Endothelial cell (in vitro differentiated cells): ENCODE results near the gene CYB561. TPM values are rescaled to one million over a fixed set of nuclear protein-coding genes. Genes with fewer than 3 reads are reported as not detected.

ENCODE experiments used
- DNase-seq: peaks from one replicate; pipeline ENCODE4 v3.0.0; 2021; ENCODE audit warnings: low spot score
- H3K27ac Mint-ChIP-seq: one replicate; pipeline ENCODE4 v1.8.0; 2021; ENCODE audit warnings: mixed read lengths, inconsistent platforms; ENCODE audit not compliant: unreplicated experiment
- H3K27me3 Mint-ChIP-seq: one replicate; pipeline ENCODE4 v1.8.0; 2021; ENCODE audit warnings: mild to moderate bottlenecking, moderate library complexity, mixed read lengths, inconsistent platforms; ENCODE audit not compliant: unreplicated experiment
- H3K36me3 Mint-ChIP-seq: one replicate; pipeline ENCODE4 v1.8.0; 2021; ENCODE audit warnings: mild to moderate bottlenecking, low read depth, mixed read lengths, inconsistent platforms; ENCODE audit not compliant: unreplicated experiment
- H3K4me1 Mint-ChIP-seq: one replicate; pipeline ENCODE4 v1.8.0; 2021; ENCODE audit warnings: mild to moderate bottlenecking, mixed read lengths, inconsistent platforms; ENCODE audit not compliant: unreplicated experiment
- H3K4me3 Mint-ChIP-seq: one replicate; pipeline ENCODE4 v1.8.0; 2021; ENCODE audit warnings: mild to moderate bottlenecking, mixed read lengths, inconsistent platforms; ENCODE audit not compliant: unreplicated experiment
- H3K9me3 Mint-ChIP-seq: one replicate; pipeline ENCODE4 v1.8.0; 2021; ENCODE audit warnings: mixed read lengths, inconsistent platforms; ENCODE audit not compliant: unreplicated experiment
- CTCF ChIP-seq: fragments of 200-600 bp; sonication (generic); IDR thresholded peaks from one replicate; pipeline ENCODE4 v1.5.0; 2021; ENCODE audit warnings: antibody characterized with exemption; ENCODE audit not compliant: unreplicated experiment
- total RNA-seq: library from RNA; stranded (reverse); fragmentation: NEBNext Ultra II Directional; extraction: Animal tissue kit (Norgen Biotek cat#: 25700); gene quantifications from one replicate; pipeline ENCODE4 v1.2.1, GENCODE V29; 2021; ENCODE audit not compliant: unreplicated experiment

CYB561 gene
- total RNA-seq, 1 donor from 2014 or later = 57.3 TPM

DNA sequence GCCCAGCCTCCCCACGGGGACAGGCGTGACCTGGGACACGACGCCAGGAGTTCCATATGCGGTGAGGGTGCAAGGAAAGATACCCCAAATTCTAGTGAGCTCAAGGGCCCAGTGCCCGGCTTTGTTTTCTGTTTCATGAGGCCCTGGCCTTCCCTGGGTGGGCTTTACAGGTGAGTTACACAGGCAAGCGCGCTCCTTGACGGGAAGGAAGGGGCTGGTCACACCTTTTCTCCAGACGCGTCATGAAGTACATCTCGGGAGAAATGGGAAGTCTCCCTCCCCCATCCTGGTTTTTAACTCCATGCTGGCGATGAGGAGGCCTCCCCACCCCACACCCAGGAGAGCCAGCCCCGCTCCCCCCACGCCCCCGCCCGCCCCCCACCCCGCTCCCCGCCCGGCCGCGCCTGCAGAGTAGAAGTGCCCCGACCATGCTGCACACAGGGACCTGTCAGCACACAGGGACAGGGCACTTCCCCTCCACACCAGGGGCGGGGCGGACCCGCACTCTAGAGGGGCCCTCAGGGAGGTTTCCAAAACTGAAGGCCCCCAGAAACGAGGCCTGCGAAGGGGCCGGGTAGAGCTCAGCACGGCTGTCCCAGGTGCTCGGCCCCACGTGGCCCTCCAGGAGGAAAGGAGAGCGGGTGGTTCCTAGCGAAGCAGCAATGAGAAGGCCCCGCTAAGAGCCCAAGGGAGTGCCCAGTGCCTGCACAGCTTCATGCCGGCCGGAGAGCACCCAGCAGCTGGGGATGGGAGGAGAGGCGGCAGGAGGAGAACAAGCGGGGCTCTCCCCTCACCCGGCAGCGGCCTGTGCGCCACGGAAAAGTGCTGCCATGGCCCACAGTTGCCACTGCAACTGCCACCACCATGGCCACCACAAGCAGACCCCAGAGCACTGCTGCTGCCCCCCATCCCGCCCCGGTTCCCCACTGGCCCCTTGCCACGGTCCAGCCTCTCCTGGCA is 7.7 kb downstream of the CYB561 start:
- no peak for TF ChIP-seq CTCF
- Mint-ChIP-seq H3K36me3 (peaks cover 9% of the 10 kb centered on the region), H3K27ac (no peak overlapping the region), H3K4me1 (peaks cover 38% of the 10 kb centered on the region), H3K9me3 (no peaks in the 10 kb centered on the region), H3K4me3 (no peak overlapping the region), H3K27me3 (peaks cover 33% of the 10 kb centered on the region)
- no peak for DNase-seq

DNA sequence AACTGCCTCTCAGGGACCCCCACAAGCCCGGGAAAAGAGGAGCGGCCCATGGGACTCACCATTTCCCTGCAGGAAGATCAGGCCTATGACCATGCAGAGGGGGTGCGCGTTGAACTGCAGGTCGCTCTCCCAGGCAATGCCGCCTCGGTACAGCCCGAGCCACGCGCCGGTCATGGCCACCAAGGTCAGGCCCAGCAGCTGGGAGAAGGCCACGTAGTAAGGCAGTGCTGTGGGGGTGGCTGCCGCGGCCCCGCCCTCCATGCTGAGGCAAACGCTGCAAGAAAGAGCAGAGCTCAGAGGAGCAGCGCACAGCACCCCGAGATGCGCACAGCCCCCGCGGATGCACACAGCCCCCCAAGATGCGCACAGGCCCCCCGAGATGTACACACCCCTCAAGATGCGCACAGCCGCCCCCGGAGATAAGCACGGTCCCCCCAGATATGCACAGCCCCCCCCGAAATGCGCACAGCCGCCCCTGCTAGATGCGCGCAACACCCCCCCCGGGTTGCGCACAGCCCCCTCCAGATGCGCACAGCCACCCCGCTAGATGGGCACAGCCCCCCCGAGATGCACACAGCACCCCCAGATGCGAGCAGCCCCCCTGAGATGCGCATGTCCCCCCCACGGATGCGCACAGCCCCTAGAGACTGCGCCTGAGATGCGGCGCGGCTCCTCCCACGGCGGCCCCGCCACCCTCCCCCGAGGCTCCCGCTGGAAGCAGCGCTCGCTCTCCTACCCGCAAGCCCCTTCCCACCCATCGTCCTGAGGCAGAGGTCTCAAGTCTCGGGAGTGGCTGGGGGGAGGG is 8.6 kb downstream of the CYB561 start:
- H3K9me3 Mint-ChIP-seq = no peaks in the 10 kb centered on the region
- no peak overlapping the region for H3K4me3 Mint-ChIP-seq
- no peak overlapping the region for H3K27ac Mint-ChIP-seq
- no peak for TF ChIP-seq CTCF
- peaks cover 34% of the 10 kb centered on the region for H3K27me3 Mint-ChIP-seq
- H3K36me3 Mint-ChIP-seq = peaks cover 17% of the 10 kb centered on the region
- DNase-seq = no peak
- H3K4me1 Mint-ChIP-seq = peaks cover 43% of the 10 kb centered on the region

DNA sequence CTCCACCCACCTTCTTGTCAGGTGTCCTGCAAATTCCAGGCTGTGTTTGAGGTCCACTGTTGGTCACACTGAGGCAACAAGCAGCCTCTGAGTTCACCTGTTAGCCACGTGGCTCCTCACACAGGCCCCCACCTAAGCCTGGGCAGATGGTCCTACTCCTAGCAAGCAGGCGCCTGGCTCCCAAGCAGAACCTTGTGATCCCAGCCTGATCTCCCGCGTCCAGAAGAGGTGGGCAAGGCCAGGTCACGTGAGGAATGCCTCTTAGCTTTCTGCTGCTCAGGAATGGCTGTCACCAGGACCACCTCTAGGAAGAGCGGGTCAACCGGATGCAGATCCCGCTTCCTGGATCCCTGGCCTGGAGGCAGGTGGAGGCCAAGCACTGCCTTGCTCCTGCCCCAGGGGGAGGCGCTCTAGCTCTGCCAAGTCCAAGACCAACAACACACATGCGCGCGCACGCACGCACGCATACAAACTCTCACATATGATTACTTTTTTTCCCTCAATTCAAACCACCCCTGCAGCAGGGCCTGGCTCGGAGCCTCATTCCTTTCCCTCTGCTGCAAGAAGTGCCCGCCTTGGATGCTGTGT is 9.5 kb downstream of the CYB561 start:
- Mint-ChIP-seq H3K36me3 (peaks cover 22% of the 10 kb centered on the region), H3K27me3 (peaks cover 35% of the 10 kb centered on the region), H3K4me3 (no peak overlapping the region), H3K27ac (no peak overlapping the region), H3K4me1 (peaks cover 49% of the 10 kb centered on the region), H3K9me3 (no peaks in the 10 kb centered on the region)
- DNase-seq = no peak
- TF ChIP-seq CTCF = no peak

- peaks cover 22% of the 10 kb centered on the region for H3K36me3 Mint-ChIP-seq
- TF ChIP-seq CTCF = no peak
- no peak for DNase-seq
- H3K27me3 Mint-ChIP-seq = peaks cover 35% of the 10 kb centered on the region
- no peak overlapping the region for H3K4me3 Mint-ChIP-seq
- no peaks in the 10 kb centered on the region for H3K9me3 Mint-ChIP-seq
- H3K27ac Mint-ChIP-seq = no peak overlapping the region
- peaks cover 52% of the 10 kb centered on the region for H3K4me1 Mint-ChIP-seq
Measured at GRCh38 chr17:63435681-63436522, 10.2 kb downstream of the CYB561 start.
